ENCODE data around the gene BRWD1. TPM values are rescaled to one million over a fixed set of nuclear protein-coding genes. Genes with fewer than 3 reads are reported as not detected.

The BRWD1 gene
- total and polyA plus RNA-seq, 12 donors = 11.1 to 81.1 (median 37.6) TPM

DNA sequence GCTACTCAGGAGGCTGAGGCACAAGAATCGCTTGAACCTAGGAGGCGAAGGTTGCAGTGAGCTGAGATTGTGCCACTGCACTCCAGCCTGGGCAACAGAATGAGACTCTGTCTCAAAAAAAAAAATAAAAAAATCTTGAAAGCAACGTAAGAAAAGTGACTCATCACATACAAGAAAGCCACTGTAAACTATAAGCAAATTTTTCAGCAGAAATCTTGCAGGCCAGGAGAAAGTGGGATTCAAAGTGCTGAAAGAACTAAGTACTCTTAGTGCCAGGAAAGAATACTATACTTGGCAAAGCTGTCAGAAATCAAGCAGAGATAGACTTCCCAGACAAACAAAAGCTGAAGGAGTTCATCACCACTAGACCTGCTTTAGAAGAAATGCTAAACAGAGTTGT, 39.9 kb upstream of the BRWD1 start:
- Histone ChIP-seq H3K4me3 (no peak overlapping the region), H3K9me3 (replicated peaks in 1 of 3) (no peaks in the 10 kb centered on the region), H3K27me3 (no peaks in the 10 kb centered on the region), H3K27ac (no peak overlapping the region), H3K36me3 (replicated peaks in 1 of 2) (no peaks in the 10 kb centered on the region), H3K4me1 (replicated peaks in 1 of 2) (no peaks in the 10 kb centered on the region)
- no peak for TF ChIP-seq POLR2A (IDR thresholded peaks at IDR 0.05)
- TF ChIP-seq, protein P1, sequence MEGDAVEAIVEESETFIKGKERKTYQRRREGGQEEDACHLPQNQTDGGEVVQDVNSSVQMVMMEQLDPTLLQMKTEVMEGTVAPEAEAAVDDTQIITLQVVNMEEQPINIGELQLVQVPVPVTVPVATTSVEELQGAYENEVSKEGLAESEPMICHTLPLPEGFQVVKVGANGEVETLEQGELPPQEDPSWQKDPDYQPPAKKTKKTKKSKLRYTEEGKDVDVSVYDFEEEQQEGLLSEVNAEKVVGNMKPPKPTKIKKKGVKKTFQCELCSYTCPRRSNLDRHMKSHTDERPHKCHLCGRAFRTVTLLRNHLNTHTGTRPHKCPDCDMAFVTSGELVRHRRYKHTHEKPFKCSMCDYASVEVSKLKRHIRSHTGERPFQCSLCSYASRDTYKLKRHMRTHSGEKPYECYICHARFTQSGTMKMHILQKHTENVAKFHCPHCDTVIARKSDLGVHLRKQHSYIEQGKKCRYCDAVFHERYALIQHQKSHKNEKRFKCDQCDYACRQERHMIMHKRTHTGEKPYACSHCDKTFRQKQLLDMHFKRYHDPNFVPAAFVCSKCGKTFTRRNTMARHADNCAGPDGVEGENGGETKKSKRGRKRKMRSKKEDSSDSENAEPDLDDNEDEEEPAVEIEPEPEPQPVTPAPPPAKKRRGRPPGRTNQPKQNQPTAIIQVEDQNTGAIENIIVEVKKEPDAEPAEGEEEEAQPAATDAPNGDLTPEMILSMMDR (IDR thresholded peaks at IDR 0.05) = no peak
- intact Hi-C loops (cut with DNase I) = no loop called here
- no peak for DNase-seq
- WGBS, 4 donors = 68 to 73% (median 69%) methylated on average over 3 of the region's 3 CpGs

GRCh38 chr21:39350094-39351005, 36.9 kb upstream of the BRWD1 start:
- TF ChIP-seq POLR2A (IDR thresholded peaks at IDR 0.05) = no peak
- TF ChIP-seq, protein P1 (IDR thresholded peaks at IDR 0.05) = no peak
- DNase-seq = no peak
- peak overlapping the region in 3 of 5 donors; percentile 92 to 98 (median 96) for H3K27ac ChIP-seq
- H3K9me3 ChIP-seq (replicated peaks in 1 of 3) = no peaks in the 10 kb centered on the region
- intact Hi-C loops (cut with DNase I) = no loop called here
- 65 to 76% (median 68%) methylated on average over 19 of the region's 19 CpGs for WGBS, 4 donors
- H3K36me3 ChIP-seq (replicated peaks in 1 of 2) = peaks cover 0 to 8% of the 10 kb centered on the region in 2 donors
- peak overlapping the region in 1 of 4 donors; percentile 67 for H3K4me3 ChIP-seq
- no peaks in the 10 kb centered on the region for H3K27me3 ChIP-seq
- H3K4me1 ChIP-seq (replicated peaks in 1 of 2) = peaks cover 14 to 22% of the 10 kb centered on the region in 2 donors

DNA sequence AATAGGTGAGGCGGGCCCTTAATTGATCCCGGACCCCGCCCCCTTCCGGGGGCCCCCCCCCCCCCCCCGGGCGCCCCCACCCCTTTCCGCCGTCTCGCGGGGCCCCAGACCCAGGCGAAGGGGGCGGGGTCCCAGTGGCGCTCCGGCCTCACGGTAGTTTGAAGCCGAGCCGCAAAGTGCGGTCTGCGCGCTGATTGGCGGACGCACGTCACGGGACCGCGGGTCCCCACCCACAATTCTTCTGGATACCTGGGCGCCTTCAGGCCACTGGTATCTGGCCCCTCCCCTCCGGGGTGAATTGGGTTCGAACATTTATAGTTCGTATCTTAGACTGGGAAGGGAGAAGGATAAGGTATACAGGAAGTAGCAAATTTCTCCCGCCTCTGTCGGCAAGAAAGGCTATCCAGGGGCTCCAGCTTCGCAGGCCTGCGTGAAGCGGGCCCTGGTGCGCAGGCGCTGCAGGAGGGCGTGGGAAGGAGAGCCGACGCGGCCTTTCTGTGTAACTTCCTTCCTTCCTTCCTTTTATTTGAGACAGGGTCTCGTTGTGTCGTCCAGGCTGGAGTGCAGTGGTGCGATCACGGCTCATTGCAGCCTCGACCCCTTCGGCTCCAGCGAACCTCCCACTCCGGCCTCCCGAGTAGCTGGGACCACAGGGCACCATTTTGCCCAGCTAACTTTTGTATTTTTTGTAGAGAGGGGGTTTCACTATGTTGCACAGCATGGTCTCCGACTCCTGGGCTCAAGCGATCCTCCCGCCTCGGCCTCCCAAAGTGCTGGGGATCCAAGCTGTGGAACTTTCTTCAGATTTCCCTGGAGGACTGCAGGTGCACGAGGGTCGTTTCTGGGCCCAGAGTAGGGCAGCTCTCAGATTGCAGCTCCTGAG, 36.0 kb upstream of the BRWD1 start:
- peak overlapping the region; percentile 49 to 76 (median 58) for H3K4me3 ChIP-seq
- no peaks in the 10 kb centered on the region for H3K27me3 ChIP-seq
- H3K4me1 ChIP-seq (replicated peaks in 1 of 2) = peaks cover 14 to 22% of the 10 kb centered on the region in 2 donors
- 4 to 16% (median 6%) methylated on average over 15 to 51 of the region's 56 CpGs for whole genome bisulfite sequencing, 4 donors
- peak in 1 of 2 donors; percentile 28 for TF ChIP-seq POLR2A (IDR thresholded peaks at IDR 0.05)
- TF ChIP-seq, protein P1 (IDR thresholded peaks at IDR 0.05) = no peak
- no peaks in the 10 kb centered on the region for H3K9me3 ChIP-seq (replicated peaks in 1 of 3)
- peak overlapping the region; percentile 65 to 98 (median 92) for H3K27ac ChIP-seq
- H3K36me3 ChIP-seq (replicated peaks in 1 of 2) = peaks cover 0 to 11% of the 10 kb centered on the region in 2 donors
- intact Hi-C loops (cut with DNase I) = no loop called here
- peak; percentile 96 to 98 (median 97) for DNase-seq
